ENCODE data around the gene GNG2. TPM values are rescaled to one million over a fixed set of nuclear protein-coding genes. Genes with fewer than 3 reads are reported as not detected.

GNG2 gene
- total RNA-seq, 1 experiment from 2014 or later, result 7.0 TPM

- Histone ChIP-seq H3K23ac (ENCODE audit: insufficient read length, low read depth, low read length) (no peak overlapping the region), H4K20me1 (ENCODE audit: control insufficient read depth, insufficient read depth, insufficient read length) (no peaks in the 10 kb centered on the region), H2BK20ac (ENCODE audit: low read depth, low read length, poor library complexity, severe bottlenecking) (no peak overlapping the region), H3K9ac (ENCODE audit: extremely low read depth, insufficient read length, low read length) (no peak overlapping the region), H3K9me3 (ENCODE audit: control insufficient read depth, low read depth, low read length) (no peaks in the 10 kb centered on the region), H3K18ac (ENCODE audit: insufficient read length, low read depth, low read length) (no peak overlapping the region), H3K56ac (ENCODE audit: insufficient read length, low read depth, low read length) (no peak overlapping the region), H3K23me2 (ENCODE audit: insufficient read length, low read depth, low read length, poor library complexity, severe bottlenecking) (no peaks in the 10 kb centered on the region), H2AK5ac (ENCODE audit: insufficient read length, low read length) (no peak overlapping the region), H3K79me2 (ENCODE audit: insufficient read depth, low read length) (no peaks in the 10 kb centered on the region), H4K8ac (replicated peaks; ENCODE audit: insufficient read length, low read depth, low read length) (no peak overlapping the region), H3K27ac (ENCODE audit: insufficient read length, low read depth, low read length) (no peak overlapping the region), H3K4ac (ENCODE audit: low read depth, low read length) (no peak overlapping the region), H3K4me1 (ENCODE audit: insufficient read depth, low read length) (no peaks in the 10 kb centered on the region), H4K5ac (ENCODE audit: insufficient read length, low read depth, low read length) (no peak overlapping the region), H2BK12ac (ENCODE audit: insufficient read length, low read depth, low read length) (no peak overlapping the region), H2BK5ac (ENCODE audit: insufficient read length, low read length) (no peak overlapping the region), H3K27me3 (ENCODE audit: insufficient read depth, low read length) (no peaks in the 10 kb centered on the region), H3T11ph (ENCODE audit: low read length) (no peak overlapping the region), H4K91ac (ENCODE audit: insufficient read length, low read depth, low read length) (no peak overlapping the region), H3K14ac (ENCODE audit: insufficient read depth, low read length) (no peak overlapping the region), H2BK15ac (ENCODE audit: low read depth, low read length) (no peak overlapping the region), H2BK120ac (ENCODE audit: low read depth, low read length, poor library complexity, severe bottlenecking) (no peak overlapping the region), H3K79me1 (ENCODE audit: insufficient read depth, low read depth, low read length, poor library complexity, severe bottlenecking) (no peaks in the 10 kb centered on the region), H2AFZ (ENCODE audit: low read length) (no peak overlapping the region), H3K4me2 (ENCODE audit: insufficient read depth, insufficient read length, low read length) (no peak overlapping the region)
- Mint-ChIP-seq H3K36me3 (ENCODE audit: insufficient read depth in 1 of 3, low read depth in 3 of 3) (peaks cover 0 to 8% (median 5%) of the 10 kb centered on the region in 3 experiments; a peak in 3 of 7 replicates), H3K4me1 (0 out of 4 replicates have a peak, but pooled peaks cover 0 to 4% of the 10 kb centered on the region in 2 experiments), H3K27me3 (ENCODE audit: low read depth) (peaks cover 2% of the 10 kb centered on the region), H3K4me3 (no peak overlapping the region), H3K27ac (no peak overlapping the region), H3K9me3 (peaks cover 9 to 13% of the 10 kb centered on the region in 2 experiments)
- no peak for TF ChIP-seq CTCF (conservative IDR thresholded peaks at IDR 0.05)
- DNase-seq, result no peak
These were observed 48.7 kb upstream of the GNG2 start for GRCh38 chr14:51811706-51812105.
